ENCODE data around the gene DGKI.

DNA sequence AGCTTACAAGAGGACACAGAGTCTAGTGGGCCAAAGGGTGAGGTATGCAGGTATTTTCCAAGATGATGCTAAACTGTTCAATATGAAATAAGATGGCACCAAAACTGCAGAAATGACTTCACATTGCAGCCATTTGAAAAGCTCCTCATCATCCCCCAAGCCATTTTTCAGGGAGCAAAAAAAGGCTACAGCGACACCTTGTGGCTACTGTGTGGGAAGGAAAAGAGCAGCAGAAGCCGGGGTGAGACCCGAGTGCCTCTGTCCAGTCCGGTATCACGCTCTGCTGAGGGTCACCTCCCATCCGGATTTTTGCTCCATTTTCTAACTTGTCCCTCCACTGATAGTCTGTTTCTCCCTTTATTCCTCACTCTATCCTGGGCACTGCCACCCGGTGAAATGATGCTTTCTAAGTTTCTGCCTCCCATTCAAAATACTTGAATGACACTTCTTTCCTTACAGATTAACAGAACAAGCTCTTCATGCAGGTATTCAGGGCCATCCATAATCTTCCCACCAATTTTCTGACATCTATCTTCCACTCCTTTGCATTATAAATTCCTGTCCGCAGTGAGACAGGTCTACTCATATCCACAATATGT lies 220.2 kb downstream of the DGKI start:
- TF ChIP-seq, protein P1, sequence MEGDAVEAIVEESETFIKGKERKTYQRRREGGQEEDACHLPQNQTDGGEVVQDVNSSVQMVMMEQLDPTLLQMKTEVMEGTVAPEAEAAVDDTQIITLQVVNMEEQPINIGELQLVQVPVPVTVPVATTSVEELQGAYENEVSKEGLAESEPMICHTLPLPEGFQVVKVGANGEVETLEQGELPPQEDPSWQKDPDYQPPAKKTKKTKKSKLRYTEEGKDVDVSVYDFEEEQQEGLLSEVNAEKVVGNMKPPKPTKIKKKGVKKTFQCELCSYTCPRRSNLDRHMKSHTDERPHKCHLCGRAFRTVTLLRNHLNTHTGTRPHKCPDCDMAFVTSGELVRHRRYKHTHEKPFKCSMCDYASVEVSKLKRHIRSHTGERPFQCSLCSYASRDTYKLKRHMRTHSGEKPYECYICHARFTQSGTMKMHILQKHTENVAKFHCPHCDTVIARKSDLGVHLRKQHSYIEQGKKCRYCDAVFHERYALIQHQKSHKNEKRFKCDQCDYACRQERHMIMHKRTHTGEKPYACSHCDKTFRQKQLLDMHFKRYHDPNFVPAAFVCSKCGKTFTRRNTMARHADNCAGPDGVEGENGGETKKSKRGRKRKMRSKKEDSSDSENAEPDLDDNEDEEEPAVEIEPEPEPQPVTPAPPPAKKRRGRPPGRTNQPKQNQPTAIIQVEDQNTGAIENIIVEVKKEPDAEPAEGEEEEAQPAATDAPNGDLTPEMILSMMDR (conservative IDR thresholded peaks at IDR 0.05; ENCODE audit: low read length): peak; percentile 81
- TF ChIP-seq EZH2phosphoT487 (IDR thresholded peaks at IDR 0.05; ENCODE audit: borderline replicate concordance, low read depth, low read length): no peak
